Astrocyte of the cerebellum (primary cell): ENCODE measurements around the gene SNHG17.
A peak's percentile ranks its signal among the peaks of the same experiment; 100 is the strongest.

Experiments used
- DNase-seq: peaks from one replicate; pipeline ENCODE4 v3.0.0-alpha.2; 2011; ENCODE audit warnings: low read depth
- H3K4me3 ChIP-seq: 2 replicates; pipeline ENCODE4 v1.5.1; 2011; ENCODE audit warnings: mild to moderate bottlenecking, low read depth, low read length, moderate library complexity
- CTCF ChIP-seq: IDR thresholded peaks from 2 replicates; pipeline ENCODE4 v1.5.1; 2012; ENCODE audit warnings: low read length, low read depth, moderate library complexity, mild to moderate bottlenecking; ENCODE audit errors: missing control alignments
- in situ Hi-C: cut with HindIII; loops from 2 replicates; pipeline ENCODE4 v1.10.0; 2017; ENCODE audit warnings: low sequenced_read_pairs

The SNHG17 gene

GRCh38 chr20:38428800-38429199, 6.3 kb downstream of the SNHG17 start:
- TF ChIP-seq CTCF: no peak
- no peak for DNase-seq
- in situ Hi-C loops: no loop called here
- H3K4me3 ChIP-seq: no peak overlapping the region

GRCh38 chr20:38427655-38428023, 7.5 kb downstream of the SNHG17 start:
- TF ChIP-seq CTCF: no peak
- in situ Hi-C loops: no loop called here
- DNase-seq: no peak

GRCh38 chr20:38426006-38426897, 8.9 kb downstream of the SNHG17 start:
- in situ Hi-C loops: no loop called here
- DNase-seq: peak; percentile 71
- no peak overlapping the region for H3K4me3 ChIP-seq
- no peak for TF ChIP-seq CTCF

More at GRCh38 chr20:38427655-38428023, 7.5 kb downstream of the SNHG17 start:
- H3K4me3 ChIP-seq: no peak overlapping the region

GRCh38 chr20:38424401-38424800, 10.7 kb downstream of the SNHG17 start:
- no peak overlapping the region for H3K4me3 ChIP-seq
- in situ Hi-C loops: no loop called here
- no peak for TF ChIP-seq CTCF
- no peak for DNase-seq

GRCh38 chr20:38423541-38423940, 11.6 kb downstream of the SNHG17 start:
- no peak for DNase-seq
- TF ChIP-seq CTCF: no peak
- in situ Hi-C loops: no loop called here
- no peak overlapping the region for H3K4me3 ChIP-seq

GRCh38 chr20:38421915-38422314, 13.2 kb downstream of the SNHG17 start:
- no peak for TF ChIP-seq CTCF
- no peak overlapping the region for H3K4me3 ChIP-seq
- no peak for DNase-seq
- in situ Hi-C loops: no loop called here
